ENCODE results near the gene GAS2. TPM values are rescaled to one million over a fixed set of nuclear protein-coding genes. Genes with fewer than 3 reads are reported as not detected.

GAS2 gene
- total and polyA plus RNA-seq, 9 of the 15 experiments (the other 6 are each of a cell fraction or from before 2014, with no cell fraction given) = 0.77 to 1.9 (median 1.1) TPM

DNA sequence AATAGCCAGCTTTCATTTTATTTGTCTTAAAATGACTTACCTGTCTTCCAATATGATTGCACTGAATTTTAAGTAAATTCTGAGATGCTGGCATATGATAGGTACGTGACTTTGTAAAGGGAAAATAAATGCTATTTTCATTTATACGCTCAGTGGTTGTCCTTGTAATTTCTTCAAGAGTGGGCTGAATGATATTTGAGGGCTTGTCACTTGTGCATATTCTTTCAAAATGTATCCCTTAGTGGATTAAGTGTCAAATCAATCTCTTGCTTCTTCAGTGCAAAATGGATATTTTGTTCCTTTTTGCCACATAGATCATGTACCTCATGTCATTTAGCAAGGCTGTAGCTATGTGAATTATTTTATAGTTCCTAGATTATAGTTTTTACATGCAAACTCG is 56.9 kb downstream of the GAS2 start (continued):
- TF ChIP-seq, protein P1, sequence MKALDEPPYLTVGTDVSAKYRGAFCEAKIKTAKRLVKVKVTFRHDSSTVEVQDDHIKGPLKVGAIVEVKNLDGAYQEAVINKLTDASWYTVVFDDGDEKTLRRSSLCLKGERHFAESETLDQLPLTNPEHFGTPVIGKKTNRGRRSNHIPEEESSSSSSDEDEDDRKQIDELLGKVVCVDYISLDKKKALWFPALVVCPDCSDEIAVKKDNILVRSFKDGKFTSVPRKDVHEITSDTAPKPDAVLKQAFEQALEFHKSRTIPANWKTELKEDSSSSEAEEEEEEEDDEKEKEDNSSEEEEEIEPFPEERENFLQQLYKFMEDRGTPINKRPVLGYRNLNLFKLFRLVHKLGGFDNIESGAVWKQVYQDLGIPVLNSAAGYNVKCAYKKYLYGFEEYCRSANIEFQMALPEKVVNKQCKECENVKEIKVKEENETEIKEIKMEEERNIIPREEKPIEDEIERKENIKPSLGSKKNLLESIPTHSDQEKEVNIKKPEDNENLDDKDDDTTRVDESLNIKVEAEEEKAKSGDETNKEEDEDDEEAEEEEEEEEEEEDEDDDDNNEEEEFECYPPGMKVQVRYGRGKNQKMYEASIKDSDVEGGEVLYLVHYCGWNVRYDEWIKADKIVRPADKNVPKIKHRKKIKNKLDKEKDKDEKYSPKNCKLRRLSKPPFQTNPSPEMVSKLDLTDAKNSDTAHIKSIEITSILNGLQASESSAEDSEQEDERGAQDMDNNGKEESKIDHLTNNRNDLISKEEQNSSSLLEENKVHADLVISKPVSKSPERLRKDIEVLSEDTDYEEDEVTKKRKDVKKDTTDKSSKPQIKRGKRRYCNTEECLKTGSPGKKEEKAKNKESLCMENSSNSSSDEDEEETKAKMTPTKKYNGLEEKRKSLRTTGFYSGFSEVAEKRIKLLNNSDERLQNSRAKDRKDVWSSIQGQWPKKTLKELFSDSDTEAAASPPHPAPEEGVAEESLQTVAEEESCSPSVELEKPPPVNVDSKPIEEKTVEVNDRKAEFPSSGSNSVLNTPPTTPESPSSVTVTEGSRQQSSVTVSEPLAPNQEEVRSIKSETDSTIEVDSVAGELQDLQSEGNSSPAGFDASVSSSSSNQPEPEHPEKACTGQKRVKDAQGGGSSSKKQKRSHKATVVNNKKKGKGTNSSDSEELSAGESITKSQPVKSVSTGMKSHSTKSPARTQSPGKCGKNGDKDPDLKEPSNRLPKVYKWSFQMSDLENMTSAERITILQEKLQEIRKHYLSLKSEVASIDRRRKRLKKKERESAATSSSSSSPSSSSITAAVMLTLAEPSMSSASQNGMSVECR (CRISPR knock-in tag; IDR thresholded peaks at IDR 0.05) = no peak
- TF ChIP-seq NR4A1 (CRISPR knock-in tag; IDR thresholded peaks at IDR 0.05) (no peak), NR4A1 (tag; IDR thresholded peaks at IDR 0.05) (no peak), ZNF431 (CRISPR knock-in tag; IDR thresholded peaks at IDR 0.05) (no peak), KHSRP (IDR thresholded peaks at IDR 0.05) (no peak), ZC3H8 (IDR thresholded peaks at IDR 0.05) (no peak), CREBBP (IDR thresholded peaks at IDR 0.05; ENCODE audit: low read depth, low read length) (no peak), MEIS2 (IDR thresholded peaks at IDR 0.05; ENCODE audit: partially characterized antibody) (no peak), ZNF778 (CRISPR knock-in tag; IDR thresholded peaks at IDR 0.05) (no peak), KLF1 (tag; IDR thresholded peaks at IDR 0.05) (no peak), CBX2 (IDR thresholded peaks at IDR 0.05; ENCODE audit: insufficient read depth, low read length, poor library complexity, severe bottlenecking) (no peak), ZNF830 (CRISPR knock-in tag; IDR thresholded peaks at IDR 0.05) (no peak)
- TF ChIP-seq, protein P2, sequence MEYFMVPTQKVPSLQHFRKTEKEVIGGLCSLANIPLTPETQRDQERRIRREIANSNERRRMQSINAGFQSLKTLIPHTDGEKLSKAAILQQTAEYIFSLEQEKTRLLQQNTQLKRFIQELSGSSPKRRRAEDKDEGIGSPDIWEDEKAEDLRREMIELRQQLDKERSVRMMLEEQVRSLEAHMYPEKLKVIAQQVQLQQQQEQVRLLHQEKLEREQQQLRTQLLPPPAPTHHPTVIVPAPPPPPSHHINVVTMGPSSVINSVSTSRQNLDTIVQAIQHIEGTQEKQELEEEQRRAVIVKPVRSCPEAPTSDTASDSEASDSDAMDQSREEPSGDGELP (CRISPR knock-in tag; IDR thresholded peaks at IDR 0.05; ENCODE audit: borderline replicate concordance) = no peak
- TF ChIP-seq, protein P3, sequence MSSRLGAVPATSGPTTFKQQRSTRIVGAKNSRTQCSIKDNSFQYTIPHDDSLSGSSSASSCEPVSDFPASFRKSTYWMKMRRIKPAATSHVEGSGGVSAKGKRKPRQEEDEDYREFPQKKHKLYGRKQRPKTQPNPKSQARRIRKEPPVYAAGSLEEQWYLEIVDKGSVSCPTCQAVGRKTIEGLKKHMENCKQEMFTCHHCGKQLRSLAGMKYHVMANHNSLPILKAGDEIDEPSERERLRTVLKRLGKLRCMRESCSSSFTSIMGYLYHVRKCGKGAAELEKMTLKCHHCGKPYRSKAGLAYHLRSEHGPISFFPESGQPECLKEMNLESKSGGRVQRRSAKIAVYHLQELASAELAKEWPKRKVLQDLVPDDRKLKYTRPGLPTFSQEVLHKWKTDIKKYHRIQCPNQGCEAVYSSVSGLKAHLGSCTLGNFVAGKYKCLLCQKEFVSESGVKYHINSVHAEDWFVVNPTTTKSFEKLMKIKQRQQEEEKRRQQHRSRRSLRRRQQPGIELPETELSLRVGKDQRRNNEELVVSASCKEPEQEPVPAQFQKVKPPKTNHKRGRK (tag; IDR thresholded peaks at IDR 0.05) = no peak

Measured in K562 (cell line).